H4 (cell line): ENCODE measurements around the gene PSMD12. TPM values are rescaled to one million over a fixed set of nuclear protein-coding genes. Genes with fewer than 3 reads are reported as not detected.
"Not testable (repeated sequence)": the region's sequence is repeated elsewhere in the genome, so short reads cannot be mapped to it uniquely, and the experiment has no call there.

ENCODE experiments used
- DNase-seq: peaks from one replicate; pipeline ENCODE4 v3.0.0-alpha.2; 2015; ENCODE audit warnings: low spot score
- total RNA-seq: library from RNA; depleted of rRNA; stranded (reverse); fragments of >200 nt; shearing (Covaris generic); gene quantifications from 2 replicates; pipeline ENCODE4 v1.2.3, GENCODE V29; 2014

Gene PSMD12
- total RNA-seq, 1 experiment from 2014 or later, result 55.4 TPM

DNA sequence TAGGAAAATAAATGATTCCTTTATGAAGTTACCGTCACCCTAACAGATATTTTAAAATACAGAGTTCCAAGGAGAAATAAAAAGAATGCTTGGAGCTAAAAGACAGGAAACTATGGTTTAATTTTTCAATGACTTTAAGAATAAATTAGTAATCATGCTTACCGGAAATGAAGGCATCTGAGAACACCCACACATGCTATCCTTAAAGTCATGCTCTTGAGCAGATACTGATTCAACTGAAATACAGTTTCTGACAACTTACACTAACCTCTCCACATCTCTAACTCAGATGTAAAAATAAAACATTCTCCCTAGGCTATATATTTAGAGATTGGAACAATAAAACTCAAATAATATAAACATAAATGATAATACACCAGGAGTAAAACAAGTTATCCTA is 7.8 kb downstream of the PSMD12 start:
- DNase-seq, result no peak

DNA sequence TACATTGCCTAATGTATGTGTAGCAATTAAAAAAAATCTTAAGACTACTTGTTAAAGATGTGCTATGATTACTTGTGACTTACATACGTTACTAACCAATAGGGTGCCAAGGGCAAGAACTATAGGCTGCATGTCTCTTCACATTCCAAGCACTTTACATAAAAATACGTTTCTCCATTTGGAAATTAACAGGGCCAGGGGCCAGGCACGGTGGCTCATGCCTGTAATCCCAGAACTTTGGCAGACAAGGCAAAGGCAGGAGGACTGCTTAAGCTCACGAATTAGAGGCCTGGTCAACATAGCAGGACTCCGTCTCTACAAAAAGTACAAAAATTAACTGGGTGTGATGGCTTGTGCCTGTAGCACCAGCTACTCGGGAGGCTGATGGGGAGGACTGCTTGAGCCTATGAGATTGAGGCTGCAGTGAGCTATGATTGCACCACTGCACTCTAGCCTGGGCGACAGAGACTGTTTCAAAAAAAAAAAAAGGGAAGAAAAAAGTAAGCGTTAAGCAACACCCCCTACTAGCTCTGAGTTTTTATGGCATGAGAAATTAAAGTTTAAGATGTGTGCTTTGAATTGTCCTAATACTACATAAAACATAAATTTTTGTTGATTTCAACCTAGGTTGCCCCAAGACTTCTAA is 12.3 kb downstream of the PSMD12 start:
- no peak for DNase-seq

DNA sequence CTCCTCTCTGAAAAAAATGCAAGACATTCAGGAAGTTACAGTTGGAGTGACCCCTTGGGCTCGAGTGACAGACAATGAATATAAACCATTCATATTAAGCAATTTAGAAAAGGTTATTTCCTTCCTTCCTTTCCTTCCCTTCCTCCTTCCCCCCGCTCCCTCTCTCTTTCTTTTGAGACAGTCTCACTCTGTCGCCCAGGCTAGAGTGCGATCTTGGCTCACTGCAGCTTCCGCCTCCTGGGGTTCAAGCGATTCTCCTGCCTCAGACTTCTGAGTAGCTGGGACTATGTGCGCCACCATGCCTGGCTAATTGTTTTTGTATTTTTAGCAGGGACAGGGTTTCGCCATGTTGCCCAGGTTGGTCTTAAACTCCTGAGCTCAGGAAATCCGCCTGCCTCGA is 13.2 kb downstream of the PSMD12 start:
- DNase-seq, result no peak

DNA sequence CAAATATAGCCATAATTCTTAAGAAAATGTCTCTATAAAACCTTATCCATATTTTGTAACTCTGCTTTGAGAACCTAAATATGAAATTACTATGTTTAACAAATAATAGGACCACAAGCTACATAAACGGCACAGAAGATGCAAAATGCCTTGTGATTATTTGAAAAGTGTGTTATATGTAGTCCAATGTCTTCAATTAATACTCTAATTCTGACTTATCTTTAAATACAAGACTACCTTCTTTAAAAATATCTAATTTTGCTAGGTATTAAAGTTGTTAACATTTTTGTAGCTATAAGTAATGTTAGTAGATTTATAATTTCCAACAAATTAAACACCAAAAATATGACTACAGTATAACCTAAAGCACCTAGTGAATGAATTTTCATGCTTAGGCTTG is 17.0 kb downstream of the PSMD12 start:
- no peak for DNase-seq

DNA sequence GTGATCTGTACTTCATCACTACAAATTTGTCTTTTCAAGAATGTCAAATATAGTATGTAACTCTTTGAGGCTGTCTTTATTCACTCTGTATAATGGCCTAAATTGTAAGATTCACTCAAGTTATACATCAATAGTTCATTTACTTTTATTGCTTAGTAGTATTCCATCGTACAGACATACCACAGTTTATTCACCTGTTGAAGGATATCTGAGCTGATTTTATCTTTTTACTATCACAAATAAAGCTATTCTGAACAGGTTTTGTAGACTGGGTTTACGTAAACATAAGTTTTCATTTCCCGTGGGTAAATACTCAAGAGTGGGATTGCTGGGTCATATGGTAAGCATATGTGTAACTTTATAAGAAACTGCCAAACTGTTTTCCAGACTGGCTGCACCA is 18.6 kb downstream of the PSMD12 start:
- no peak for DNase-seq

DNA sequence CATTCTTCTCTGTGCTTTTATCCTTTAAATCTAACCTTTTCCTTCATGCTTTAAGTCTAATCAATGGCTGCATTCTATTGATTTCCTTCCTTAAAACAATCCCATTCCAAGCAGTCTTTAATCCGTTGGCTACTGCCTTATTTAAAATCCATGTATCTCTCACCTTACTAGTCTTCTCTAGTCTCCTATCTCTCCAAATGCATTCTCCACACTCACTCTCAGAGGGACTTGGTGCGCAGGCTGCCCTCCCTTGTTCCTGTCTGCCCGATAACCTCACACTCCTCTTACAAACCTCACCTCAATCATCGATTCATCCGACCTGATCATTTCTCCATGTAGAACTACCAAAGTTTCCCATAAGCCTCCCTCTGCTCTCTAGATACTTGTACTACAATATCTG is 23.1 kb downstream of the PSMD12 start:
- DNase-seq, result no peak

DNA sequence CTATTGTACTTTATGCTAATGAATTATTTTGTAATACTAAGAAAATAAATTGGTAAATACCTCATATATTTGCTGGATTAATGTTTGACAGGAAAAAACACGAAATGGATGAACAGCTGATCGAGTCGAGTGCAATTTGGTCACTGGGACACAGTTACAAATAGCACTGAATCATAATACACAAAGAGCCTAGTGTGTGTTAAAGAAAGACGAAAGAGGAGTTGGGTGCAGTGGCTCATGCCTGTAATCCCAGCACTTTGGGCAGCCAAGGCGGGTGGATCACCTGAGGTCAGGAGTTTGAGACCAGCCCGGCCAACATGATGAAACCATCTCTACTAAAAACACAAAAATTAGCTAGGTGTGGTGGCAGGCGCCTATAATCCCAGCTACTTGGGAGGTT is 28.0 kb downstream of the PSMD12 start:
- not testable (repeated sequence) for DNase-seq

DNA sequence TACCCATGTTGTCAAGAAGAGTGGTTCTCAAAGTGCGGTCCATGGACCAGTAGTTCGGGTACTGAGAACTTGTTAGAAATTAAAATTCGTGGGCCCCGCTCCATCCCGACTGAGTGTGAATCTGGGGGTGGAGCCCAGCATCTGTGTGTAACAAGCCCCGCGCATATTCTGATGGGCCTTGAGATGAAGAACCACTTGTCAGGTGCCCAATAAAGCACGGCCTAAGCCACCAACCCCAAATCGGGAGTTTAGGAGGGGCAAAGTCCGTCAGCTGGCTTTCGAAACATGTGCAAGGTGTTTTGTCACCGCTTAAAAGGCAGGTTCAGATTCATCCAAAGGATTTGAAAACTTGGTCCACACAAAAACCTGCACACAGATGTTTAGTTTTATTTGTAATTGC is 29.5 kb downstream of the PSMD12 start:
- no peak for DNase-seq

DNA sequence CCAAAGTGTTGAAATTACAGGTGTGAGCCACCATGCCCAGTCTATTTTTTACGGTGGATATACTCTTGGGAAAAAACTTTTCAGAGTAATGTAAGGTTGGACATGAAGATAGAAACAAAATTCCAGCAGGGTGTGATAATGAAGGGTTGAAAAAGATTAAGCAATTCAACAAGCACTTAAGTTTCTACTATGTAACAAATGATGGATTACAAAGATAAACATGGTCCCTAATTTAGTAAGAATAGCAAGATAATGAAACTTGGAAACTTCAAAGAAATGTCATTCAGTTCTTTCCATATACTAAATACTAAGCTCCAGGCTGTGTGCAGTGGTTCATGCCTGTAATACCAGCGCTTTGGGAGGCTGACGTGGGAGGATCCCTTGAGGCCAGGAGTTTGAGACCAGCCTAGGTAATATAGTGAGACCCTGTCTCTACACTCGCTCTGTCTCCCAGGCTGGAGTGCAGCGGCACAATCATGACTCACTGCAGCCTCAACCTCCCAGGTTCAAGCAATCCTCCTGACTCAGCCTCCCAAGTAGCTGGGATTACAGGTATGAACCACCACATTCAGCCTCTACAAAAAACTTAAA is 31.0 kb downstream of the PSMD12 start:
- no peak for DNase-seq

DNA sequence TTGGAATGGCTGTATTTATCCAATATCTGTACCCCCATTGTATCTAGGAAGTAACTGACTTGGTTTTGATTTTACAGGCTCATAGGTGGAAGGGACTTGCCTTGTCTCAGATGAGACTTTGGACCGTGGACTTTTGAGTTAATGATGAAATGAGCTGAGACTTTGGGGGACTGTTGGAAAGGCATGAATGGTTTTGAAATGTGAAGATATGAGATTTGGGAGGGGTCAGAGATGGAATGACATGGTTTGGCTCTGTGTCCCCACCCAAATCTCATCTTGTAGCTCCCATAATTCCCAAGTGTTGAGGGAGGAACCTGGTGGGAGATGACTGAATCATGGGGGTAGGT is 34.2 kb downstream of the PSMD12 start:
- DNase-seq, result not testable (repeated sequence)

DNA sequence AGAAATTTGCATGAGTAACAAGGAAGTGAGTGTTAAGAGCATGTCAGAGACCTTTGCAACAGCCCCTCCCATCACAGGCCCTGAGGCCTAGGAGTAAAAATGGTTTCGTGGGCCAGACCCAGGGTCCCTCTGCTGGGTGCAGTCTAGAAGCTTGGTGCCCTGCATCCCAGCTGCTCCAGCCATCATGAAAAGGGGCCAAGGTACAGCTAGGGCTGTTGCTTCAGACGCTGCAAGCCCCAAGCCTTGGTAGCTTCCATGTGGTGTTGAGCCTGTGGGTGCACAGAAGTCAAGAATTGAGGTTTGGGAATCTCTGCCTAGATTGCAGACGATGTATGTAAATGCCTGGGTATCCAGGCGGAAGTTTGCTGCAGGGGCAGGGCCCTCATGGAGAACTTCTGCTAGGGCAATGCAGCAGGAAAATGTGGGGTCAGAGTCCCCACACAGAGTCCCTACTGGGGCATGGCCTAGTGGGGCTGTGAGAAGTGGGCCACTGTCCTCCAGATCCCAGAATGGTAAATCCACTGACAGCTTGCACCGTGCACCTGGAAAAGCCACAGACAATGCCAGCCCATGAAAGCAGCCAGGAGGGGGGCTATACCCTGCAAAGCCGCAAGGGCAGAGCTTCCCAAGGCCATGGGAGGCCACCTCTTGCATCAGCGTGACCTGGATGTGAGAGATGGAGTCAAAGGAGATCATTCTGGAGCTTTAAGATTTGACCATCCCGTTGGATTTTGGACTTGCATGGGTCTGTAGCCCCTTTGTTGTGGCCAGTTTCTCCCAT is 34.8 kb downstream of the PSMD12 start:
- DNase-seq, result not testable (repeated sequence)

DNA sequence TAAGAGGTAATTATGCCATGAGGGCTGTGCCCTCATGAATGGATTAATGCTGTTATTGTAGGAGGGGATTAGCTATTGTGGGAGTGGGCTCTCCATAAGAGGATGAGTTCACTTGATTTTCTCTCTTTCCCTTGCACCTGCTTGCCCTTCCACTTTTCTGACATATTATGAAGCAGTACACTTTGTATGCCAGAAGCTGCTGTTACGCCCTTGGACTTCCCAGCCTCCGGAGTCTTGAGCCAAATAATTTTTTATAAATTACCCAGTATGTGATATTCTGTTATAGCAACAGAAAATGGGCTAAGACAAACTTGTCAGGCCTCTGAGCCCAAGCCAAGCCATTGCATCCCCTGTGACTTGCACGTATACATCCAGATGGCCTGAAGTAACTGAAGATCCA is 38.4 kb downstream of the PSMD12 start:
- no peak for DNase-seq

DNA sequence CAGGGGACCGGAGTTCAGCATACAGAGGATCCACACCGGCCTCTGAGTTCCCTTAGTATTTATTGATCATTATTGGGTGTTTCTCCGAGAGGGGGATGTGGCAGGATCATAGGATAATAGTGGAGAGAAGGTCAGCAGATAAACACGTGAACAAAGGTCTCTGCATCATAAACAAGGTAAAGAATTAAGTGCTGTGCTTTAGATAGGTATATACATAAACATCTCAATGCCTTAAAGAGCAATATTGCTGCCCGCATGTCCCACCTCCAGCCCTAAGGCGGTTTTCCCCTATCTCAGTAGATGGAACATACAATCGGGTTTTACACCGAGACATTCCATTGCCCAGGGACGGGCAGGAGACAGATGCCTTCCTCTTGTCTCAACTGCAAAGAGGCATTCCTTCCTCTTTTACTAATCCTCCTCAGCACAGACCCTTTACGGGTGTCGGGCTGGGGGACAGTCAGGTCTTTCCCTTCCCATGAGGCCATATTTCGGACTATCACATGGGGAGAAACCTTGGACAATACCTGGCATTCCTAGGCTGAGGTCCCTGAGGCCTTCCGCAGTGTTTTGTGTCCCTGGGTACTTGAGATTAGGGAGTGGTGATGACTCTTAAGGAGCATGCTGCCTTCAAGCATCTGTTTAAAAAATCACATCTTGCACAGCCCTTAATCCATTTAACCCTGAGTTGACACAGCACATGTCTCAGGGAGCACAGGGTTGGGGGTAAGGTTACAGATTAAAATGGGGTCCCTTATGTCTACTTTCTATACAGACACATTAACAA is 39.2 kb downstream of the PSMD12 start:
- not testable (repeated sequence) for DNase-seq

DNA sequence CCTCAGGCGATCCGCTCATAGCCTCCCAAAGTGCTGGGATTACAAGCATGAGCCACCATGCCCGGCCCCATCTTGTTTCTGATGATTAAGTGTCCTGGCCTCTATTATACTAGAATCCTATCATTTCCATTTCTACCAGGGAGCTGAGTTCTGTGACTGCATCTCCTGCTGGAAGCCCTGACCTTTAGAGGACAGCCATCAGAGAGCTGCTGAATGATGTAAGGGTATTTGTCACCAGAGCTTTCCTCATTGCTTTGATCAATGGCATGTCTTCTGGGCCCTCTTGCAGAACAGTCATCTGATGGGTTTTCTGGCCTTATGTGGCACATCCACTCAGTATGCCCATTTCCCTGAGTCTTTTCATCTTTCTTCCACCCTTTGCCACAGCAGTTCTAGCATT is 39.9 kb downstream of the PSMD12 start:
- DNase-seq, result no peak

DNA sequence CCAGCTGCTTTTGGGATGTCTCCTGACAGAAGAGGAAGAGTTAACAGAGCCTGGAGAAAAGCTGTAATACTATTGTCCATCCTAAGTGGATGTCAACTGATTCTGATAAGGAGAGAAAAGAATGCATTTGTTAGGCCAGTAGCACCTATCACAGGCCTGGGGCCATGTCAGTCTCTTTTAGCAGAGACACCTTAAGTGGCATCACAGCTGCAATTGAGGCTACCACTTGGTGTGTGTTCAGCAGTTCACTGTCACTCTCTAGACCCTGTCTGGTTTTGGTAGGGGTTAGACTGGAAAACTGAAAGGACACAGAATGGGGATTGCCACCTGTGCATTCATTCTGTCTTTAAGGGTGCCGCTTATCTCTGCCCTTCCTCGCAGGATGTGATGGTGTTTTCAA is 42.0 kb downstream of the PSMD12 start:
- no peak for DNase-seq

DNA sequence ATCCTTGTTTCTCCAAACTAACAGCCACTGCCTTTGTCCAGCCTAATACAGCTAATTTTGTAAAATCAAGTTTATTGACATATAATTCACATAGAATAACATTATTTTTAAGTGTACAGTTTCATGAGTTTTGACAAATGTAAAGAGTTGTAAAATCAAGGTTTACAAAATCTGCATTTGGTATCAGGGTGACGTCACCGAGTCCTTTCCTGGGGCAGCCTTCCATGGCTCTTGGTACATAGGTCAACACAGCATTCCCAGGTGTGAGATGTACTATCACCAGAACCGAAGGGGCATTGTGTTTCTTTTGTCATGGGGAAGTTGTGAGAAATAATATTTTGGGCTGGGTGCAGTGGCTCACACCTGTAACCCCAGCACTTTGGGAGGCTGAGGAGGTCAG is 42.9 kb downstream of the PSMD12 start:
- no peak for DNase-seq

DNA sequence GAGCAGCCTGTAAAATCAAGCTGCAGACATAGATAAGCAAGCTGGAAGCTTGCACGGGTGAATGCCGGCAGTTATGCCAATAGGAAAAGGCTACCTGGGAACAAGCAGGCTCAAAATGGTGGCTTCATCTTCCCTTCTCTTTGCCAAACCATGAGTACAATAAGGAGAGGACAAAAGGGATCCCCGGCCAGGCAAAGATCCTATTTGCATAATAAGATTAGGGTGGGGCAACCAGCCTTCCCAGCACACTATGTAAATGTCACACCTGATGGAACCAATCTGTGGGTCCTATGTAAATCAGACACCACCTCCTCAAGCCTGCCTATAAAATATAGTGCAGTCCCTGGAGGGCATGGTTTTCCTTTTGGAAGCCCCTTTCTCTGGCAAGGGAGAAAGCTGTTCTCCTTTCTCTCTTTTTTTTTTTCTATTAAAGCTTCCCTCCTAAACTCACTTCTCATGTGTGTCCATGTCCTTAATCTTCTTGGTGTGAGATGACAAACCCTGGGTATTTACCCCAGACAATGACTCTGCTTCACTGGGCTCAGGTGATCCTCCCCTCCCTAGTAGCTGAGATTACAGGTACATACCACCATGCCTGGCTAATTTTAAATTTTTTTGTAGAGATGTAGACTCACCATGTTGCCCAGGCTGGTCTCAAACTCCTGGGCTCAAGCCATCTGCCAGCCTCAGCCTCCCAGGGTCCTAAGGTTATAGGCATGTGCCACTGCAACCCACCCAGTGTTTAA is 44.2 kb downstream of the PSMD12 start:
- DNase-seq, result no peak

DNA sequence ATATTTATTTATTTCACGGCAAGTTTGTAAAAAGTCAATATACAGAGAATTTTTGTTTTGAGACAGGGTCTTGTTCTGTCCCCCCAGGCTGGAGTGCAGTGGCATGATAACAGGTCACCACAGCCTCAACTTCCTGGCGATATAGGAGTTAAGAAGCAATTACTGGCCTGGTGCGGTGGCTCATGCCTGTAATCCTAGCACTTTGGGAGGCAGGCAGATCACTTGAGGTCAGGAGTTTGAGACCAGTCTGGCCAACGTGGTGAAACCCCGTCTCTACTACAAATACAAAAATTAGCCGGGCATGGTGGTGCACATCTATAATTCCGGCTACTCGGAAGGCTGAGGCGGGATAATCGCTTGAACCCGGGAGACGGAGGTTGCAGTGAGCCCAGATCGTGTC is 44.9 kb downstream of the PSMD12 start:
- DNase-seq, result not testable (repeated sequence)

DNA sequence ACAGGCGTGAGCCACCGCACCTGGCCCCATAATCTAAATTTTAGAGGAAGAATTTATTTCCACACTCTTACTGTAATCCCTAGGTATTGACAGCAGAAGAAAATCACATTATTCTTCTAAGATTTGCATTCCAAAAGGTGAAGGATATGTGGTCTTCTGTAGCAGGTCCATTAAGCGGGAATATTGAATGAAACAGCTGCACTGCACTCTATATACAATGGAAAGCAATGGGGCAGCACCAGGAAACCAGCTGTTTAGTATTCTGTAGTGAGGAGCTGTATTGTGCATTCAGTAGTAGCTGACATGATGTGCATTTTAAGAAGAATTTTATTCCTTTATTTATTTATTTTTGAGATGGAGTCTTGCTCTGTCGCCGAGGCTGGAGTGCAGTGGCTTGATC is 49.6 kb downstream of the PSMD12 start:
- DNase-seq, result no peak

DNA sequence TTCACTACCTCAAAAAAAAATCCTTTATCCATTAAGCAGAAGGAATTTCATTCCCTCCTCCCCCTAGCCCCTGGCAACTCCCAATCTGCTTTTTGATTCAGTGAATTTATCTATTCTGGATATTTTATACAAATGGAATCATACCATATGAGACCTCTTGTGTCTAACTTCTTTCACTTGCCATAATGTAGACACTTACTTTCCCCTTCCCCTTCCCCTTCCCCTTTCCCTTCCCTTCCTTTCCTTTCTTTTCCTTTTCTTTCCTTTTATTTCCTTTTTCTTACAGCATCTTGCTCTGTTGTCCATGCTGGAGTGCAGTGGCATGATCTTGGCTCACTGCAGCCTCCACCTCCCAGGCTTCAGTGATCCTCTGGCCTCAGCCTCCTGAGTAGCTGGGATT is 50.5 kb downstream of the PSMD12 start:
- no peak for DNase-seq

DNA sequence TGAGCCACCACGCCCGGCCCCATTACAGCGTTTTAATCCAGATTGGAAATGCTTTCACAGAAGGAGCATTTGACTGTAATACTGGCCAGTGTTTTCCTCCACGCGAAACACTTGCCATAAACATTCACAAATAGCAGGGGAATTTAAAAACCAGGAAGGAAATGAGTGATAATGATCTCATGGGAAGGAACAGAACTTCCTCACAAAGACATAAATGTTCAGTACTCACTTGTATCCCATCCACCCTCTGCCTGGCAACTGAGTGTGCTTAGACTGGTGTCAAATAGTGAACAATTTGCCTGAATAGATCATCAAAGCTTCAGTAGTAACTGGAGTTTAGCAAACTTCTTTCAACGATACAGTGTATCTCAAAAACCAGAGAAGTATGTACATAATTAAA is 54.1 kb downstream of the PSMD12 start:
- DNase-seq, result no peak

DNA sequence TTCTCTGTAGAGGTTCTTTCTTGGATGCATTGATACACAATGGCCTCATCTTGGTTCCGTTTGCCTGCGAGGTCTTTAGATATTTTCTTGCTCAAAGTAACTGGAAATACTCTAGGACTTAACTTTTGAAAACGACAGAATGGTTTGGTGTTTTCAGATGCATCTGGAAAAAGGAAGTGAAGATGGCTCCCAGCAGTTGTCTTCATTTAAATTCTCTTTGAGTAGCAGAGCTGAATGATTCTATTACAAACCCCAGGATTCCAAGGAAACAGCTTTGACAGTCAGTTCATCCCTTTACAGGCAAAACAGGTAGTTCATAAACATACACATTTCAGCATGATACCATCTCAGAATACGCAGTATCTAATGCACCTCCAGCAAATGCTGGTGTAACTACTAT is 54.8 kb downstream of the PSMD12 start:
- DNase-seq, result no peak
